IPS-15b (cell line): ENCODE data around the gene ACBD4.
"Not testable (repeated sequence)": the region's sequence is repeated elsewhere in the genome, so short reads cannot be mapped to it uniquely, and the experiment has no call there.

Source experiments
- H3K27me3 ChIP-seq: one replicate; pipeline ENCODE4 v1.6.1; 2013; ENCODE audit warnings: low read length; ENCODE audit not compliant: control insufficient read depth, insufficient read depth
- H3K36me3 ChIP-seq: one replicate; pipeline ENCODE4 v1.6.1; 2013; ENCODE audit warnings: low read length; ENCODE audit not compliant: control insufficient read depth, insufficient read depth
- H3K4me1 ChIP-seq: one replicate; pipeline ENCODE4 v1.6.1; 2013; ENCODE audit warnings: mild to moderate bottlenecking, low read length; ENCODE audit not compliant: control insufficient read depth, insufficient read depth
- H3K4me3 ChIP-seq: one replicate; pipeline ENCODE4 v1.5.1; 2013; ENCODE audit warnings: low read depth, low read length
- H3K9ac ChIP-seq: one replicate; pipeline ENCODE4 v1.6.1; 2013; ENCODE audit warnings: low read depth, mild to moderate bottlenecking, low read length
- H3K9me3 ChIP-seq: one replicate; pipeline ENCODE4 v1.6.1; 2013; ENCODE audit warnings: mild to moderate bottlenecking, low read length; ENCODE audit not compliant: control insufficient read depth, insufficient read depth

Gene ACBD4

DNA sequence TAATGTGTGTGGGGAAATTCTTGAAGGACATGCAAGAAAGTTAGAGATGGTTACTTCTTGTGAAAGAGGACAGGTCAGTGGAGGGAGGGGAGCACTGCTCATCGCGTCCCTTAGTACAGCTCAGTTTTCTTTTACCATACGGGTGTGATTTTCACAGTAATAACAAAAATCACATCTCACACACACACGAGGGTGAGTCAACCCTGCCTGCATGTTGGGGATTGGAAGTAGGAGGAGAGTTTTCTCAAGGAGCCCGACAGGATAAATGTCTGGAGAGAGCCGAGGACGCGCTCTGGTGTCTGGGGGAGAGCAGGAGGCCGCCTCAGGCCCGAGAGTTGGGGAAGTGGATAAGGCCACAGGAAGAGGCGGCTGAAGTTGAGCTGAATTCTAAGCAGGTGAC is 19.6 kb upstream of the ACBD4 start:
- no peak overlapping the region for H3K4me3 ChIP-seq
- H3K9me3 ChIP-seq, result no peaks in the 10 kb centered on the region
- no peaks in the 10 kb centered on the region for H3K27me3 ChIP-seq
- H3K4me1 ChIP-seq, result no peaks in the 10 kb centered on the region
- no peak overlapping the region for H3K9ac ChIP-seq
- peaks cover 6% of the 10 kb centered on the region for H3K36me3 ChIP-seq

DNA sequence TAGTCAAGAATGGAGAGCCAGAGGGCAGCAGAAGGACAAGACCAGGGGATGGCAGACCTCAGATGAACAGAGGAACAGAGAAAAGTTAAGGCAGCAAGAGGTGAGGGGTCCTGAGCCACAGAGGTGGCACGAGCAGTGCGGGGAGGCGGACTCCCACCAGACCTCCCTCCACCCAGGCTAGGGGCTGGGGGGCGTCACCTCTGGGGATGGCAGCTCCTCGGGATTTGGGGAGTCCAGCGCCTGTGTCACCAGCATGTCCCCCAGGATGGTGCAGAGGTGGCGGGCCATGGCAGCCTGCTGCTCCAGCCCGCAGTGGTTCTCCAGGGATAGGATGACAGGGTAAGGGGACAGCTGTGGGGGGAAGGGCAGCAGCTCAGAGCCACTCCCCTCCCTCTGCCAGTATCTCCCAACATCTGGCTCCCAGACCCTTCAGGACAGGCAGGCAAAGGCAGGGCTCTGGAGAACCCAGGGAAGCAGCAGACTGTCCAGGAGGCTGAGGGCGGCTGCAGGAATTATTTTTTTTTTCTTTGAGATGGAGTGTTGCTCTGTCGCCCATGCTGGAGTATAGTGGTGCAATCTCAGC is 19.0 kb upstream of the ACBD4 start:
- H3K36me3 ChIP-seq, result peaks cover 4% of the 10 kb centered on the region
- no peaks in the 10 kb centered on the region for H3K27me3 ChIP-seq
- H3K4me1 ChIP-seq, result no peaks in the 10 kb centered on the region
- H3K9ac ChIP-seq, result no peak overlapping the region
- no peak overlapping the region for H3K4me3 ChIP-seq
- no peaks in the 10 kb centered on the region for H3K9me3 ChIP-seq

DNA sequence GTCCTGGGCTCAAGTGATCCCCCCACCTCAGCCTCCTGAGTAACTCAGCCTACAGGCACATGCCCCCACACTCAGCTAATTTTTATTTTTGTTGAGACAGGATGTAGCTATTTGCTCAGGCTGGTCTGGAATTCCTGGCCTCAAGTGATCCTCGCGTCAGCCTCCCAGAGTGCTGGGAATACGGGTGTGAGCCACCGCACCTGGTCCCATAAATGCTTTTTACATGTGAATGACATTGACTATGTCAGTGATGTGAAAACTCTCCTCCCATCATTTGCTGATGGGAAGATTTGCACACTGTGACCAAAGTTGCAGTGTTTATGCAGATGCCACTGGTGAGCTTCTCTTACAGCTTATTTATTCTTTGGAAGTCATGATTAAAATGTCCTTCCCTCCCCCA is 18.2 kb upstream of the ACBD4 start:
- Histone ChIP-seq H3K27me3 (no peaks in the 10 kb centered on the region), H3K36me3 (peaks cover 1% of the 10 kb centered on the region), H3K9ac (no peak overlapping the region), H3K9me3 (no peaks in the 10 kb centered on the region), H3K4me1 (no peaks in the 10 kb centered on the region), H3K4me3 (no peak overlapping the region)

DNA sequence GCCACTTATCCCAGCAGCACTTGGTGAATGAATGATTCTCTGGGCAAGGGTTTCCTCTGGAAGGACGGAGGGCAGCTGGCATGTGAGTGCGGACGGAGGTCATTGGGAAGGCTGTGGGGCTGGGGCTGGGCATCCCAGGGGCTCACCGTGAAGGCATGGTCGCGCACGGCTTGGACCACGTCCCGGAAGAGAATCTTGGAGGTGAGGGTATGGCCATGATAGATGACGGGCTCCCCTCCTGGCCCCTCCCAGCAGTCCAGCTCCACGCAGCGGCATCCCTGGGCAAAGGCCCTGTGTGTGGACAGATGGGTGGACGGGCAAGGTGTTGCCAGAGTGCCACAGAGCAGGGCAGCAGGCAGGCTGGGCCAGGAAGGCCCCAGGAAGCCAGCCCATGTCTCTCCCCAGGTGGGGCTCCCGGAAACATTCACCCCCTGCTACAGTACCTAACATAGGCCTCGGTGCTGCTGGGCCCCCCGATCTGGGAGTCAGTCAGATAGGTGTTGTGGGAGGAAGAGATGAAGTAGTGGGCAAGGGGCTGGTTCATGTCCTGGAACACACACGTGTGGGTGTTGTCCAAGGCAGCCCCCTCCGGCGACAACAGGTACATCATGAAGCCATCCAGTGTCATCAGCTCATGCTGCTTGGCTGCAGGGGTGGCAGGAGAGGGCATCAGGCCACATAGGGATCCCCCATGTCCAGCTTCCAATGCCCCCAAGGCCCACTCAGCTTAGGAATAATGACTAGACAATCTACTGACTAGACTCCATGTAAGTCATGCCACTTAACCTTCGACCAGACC is 17.4 kb upstream of the ACBD4 start:
- H3K4me1 ChIP-seq, result no peaks in the 10 kb centered on the region
- no peaks in the 10 kb centered on the region for H3K9me3 ChIP-seq
- no peaks in the 10 kb centered on the region for H3K27me3 ChIP-seq
- no peaks in the 10 kb centered on the region for H3K36me3 ChIP-seq
- no peak overlapping the region for H3K4me3 ChIP-seq
- H3K9ac ChIP-seq, result no peak overlapping the region

DNA sequence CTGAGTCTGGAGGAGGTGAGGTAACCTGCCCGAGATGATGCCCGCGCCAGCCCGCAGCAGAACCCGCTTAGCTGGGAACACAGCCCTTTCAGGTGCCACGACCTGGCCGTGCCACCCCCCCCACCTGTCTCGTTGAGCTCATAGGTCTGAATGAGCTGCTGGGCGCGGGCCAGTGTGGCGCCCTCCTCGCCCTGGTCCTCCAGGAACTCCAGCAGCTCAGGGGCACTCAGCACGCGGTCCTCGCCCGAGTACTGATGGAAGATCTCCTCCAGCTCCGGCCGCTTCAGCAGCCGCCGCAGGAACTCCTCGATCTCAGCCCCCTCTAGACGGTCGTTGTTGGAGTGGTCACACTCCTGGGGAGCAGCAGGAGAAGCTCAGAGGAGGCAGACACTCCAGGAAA is 16.8 kb upstream of the ACBD4 start:
- Histone ChIP-seq H3K4me1 (no peaks in the 10 kb centered on the region), H3K4me3 (no peak overlapping the region), H3K27me3 (no peaks in the 10 kb centered on the region), H3K36me3 (no peaks in the 10 kb centered on the region), H3K9me3 (no peaks in the 10 kb centered on the region), H3K9ac (no peak overlapping the region)

DNA sequence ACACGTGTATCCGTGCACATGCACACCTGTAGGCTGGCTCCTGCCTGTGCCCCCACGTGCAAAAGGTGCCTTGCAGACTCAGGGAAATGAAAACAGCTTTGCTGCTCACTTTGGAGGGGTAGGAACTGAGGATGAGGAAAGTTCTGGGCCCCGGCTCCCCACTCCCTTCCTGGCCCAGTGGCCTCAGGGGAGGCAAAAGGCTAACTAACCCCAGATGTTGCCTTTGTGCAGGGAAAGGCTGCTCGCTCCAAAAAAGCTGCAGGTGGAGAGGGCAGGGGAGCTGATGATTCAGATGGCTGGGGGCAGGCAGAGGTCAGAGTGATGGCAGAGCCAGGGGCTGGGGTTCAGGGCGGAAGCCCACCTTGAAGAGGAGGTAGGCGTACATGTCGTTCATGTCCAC is 15.5 kb upstream of the ACBD4 start:
- Histone ChIP-seq H3K27me3 (no peaks in the 10 kb centered on the region), H3K4me1 (no peaks in the 10 kb centered on the region), H3K9me3 (no peaks in the 10 kb centered on the region), H3K4me3 (no peak overlapping the region), H3K9ac (no peak overlapping the region), H3K36me3 (no peaks in the 10 kb centered on the region)

DNA sequence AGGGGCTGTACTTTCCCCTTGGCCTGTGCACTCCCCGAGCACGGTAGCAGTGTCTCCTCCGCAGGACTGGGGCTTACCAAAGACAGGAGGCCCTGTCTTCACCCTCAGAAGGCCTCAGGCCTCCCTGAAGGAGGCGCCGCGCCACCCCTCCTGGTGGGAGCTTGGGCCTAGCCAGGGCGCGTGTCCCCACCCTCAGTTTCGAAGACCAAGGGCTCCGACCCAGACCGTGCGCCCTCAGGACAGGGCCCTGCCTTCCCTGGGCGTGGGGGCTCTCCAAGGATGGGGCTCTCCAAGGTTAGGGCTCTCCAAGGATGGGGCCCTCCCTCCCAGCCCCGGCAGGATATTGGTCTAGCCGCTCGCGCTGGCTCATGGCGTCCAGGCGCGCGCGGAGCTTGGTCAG is 14.9 kb upstream of the ACBD4 start:
- H3K9ac ChIP-seq, result no peak overlapping the region
- H3K27me3 ChIP-seq, result no peaks in the 10 kb centered on the region
- H3K4me3 ChIP-seq, result no peak overlapping the region
- no peaks in the 10 kb centered on the region for H3K36me3 ChIP-seq
- H3K4me1 ChIP-seq, result no peaks in the 10 kb centered on the region
- H3K9me3 ChIP-seq, result no peaks in the 10 kb centered on the region

DNA sequence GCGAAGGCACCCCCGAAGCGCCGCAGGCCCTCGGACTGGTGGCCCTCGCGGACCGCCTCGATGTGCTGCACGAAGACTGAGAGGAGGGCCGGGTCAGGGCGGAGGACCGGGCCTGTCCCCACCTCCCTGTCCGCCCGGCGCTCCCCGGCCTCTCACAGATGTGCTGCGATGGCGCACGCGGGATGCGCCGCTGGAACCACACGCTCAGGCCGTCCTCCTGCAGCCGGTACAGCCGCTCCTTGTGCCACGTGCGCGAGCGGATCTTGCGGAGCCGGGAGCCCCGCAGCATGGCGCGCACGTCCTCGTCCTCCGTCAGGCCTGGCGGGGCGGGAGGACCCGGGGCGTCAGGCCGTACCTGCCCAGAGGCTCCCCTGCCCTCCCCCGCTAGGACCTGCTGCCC is 14.4 kb upstream of the ACBD4 start:
- no peak overlapping the region for H3K4me3 ChIP-seq
- no peaks in the 10 kb centered on the region for H3K9me3 ChIP-seq
- no peaks in the 10 kb centered on the region for H3K36me3 ChIP-seq
- no peaks in the 10 kb centered on the region for H3K27me3 ChIP-seq
- H3K9ac ChIP-seq, result no peak overlapping the region
- no peaks in the 10 kb centered on the region for H3K4me1 ChIP-seq

DNA sequence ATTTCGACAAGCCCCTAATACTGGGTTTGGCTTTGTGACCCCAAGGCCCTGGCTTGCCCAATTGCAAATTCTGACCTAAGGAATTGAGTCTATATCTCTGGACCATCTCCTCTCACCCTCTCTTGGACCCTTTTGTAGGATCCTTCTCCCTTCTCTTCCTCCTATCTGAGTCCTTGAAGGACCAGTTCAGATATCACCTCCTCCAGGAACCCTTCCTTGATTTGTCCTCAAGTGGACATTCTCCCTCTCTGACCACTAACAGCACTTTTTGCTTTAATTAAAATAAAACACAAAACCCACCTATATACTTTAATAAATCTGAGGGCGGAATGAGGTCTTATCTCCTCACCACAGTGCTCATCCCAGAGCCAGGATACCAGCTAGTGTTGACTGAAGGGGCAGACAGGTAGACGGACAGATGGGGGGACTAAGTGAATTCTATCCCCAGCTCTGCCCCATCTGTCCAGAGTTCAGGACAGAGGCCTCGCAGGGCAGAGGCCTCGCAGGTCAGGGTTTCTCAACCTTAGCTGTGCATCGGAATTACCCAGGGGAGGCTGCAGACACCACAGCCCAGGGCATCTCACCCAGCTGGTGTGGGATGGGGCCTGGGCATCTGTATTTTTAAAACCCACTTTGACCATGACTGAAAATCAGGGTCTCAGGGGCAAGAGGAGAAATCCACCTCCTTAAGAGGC is 12.3 kb upstream of the ACBD4 start:
- no peaks in the 10 kb centered on the region for H3K36me3 ChIP-seq
- H3K4me1 ChIP-seq, result no peaks in the 10 kb centered on the region
- no peaks in the 10 kb centered on the region for H3K27me3 ChIP-seq
- H3K9ac ChIP-seq, result no peak overlapping the region
- no peaks in the 10 kb centered on the region for H3K9me3 ChIP-seq
- no peak overlapping the region for H3K4me3 ChIP-seq

DNA sequence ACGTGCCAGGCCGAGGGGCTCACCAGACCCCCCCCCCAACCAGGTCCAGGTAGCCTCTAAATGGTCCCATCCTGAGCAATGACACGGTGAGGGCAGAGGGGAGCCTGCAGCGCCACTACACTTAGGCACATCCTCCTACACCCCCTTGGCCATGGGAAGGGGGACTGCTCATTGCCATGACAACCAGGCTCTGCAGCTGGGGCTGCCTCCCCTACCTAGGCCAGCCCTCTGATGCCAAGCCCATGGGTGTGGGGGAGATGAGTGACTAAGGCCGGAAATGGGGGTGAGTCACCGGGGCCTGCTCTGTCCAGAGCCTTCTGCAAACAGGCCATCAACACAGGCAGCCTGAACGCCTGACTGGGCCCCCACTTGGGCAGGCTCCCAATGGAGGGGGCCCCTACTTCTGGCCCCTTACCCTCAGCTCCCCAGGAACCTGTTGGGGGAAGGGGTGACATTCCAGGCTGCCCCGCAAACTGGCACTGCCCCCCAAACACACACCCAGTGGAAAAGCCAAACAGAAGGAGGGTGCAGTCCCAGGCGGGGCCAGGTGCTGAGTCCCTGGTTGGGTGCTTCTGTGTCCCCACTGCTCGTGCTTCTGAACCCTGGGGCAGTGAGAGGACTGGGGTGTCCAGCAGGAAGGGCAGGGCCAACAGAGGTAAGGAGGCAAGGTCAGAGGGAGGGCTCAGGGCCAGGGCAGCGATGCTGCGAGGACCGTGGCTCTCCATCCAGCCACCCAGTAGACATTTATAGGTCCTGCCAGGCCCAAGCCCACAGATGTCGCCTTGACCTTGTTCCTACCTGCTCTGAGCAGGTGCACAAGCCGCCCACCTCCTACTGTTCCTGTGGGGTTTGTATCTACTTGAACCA is 11.3 kb upstream of the ACBD4 start:
- Histone ChIP-seq H3K27me3 (no peaks in the 10 kb centered on the region), H3K4me1 (no peaks in the 10 kb centered on the region), H3K4me3 (no peak overlapping the region), H3K9ac (no peak overlapping the region), H3K36me3 (no peaks in the 10 kb centered on the region), H3K9me3 (no peaks in the 10 kb centered on the region)

DNA sequence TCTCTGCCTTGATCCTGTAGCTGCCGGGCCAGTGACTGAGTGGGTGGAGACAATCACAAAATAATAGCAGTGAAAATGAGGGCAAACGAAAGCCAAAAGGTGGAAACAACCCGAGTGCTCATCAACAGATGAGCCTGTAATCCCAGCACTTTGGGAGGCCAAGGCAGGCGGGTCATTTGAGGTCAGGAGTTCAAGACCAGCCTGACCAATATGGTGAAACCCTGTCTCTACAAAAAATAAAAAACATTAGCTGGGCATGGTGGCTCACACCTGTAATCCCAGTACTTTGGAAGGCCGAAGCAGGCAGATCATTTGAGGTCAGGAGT is 10.7 kb upstream of the ACBD4 start:
- not testable (repeated sequence) for H3K27me3 ChIP-seq, H3K36me3 ChIP-seq, H3K4me1 ChIP-seq, H3K4me3 ChIP-seq, H3K9me3 ChIP-seq, H3K9ac ChIP-seq
